Muscle layer of duodenum (tissue), 2 donors: ENCODE measurements around the gene FAM174C.

Experiments used
- H3K27ac ChIP-seq: one replicate; pipeline ENCODE4 v1.7.0; 2013; ENCODE audit warnings: mild to moderate bottlenecking, low read length
- H3K27me3 ChIP-seq: one replicate; pipeline ENCODE4 v1.7.0; 2013; ENCODE audit warnings: low read depth, mild to moderate bottlenecking, control low read depth, low read length
- H3K36me3 ChIP-seq, 2 donors: one replicate each; pipeline ENCODE4 v1.7.0; 2013; ENCODE audit warnings: low read length in 2 of 2, control low read depth in 1 of 2, mild to moderate bottlenecking in 1 of 2; ENCODE audit not compliant: insufficient read depth in 2 of 2, control insufficient read depth in 1 of 2
- H3K4me1 ChIP-seq, 2 donors: one replicate each; pipeline ENCODE4 v1.7.0; 2013; ENCODE audit warnings: low read length in 2 of 2, mild to moderate bottlenecking in 2 of 2, control low read depth in 1 of 2, moderate library complexity in 1 of 2; ENCODE audit not compliant: insufficient read depth in 2 of 2, control insufficient read depth in 1 of 2
- H3K4me3 ChIP-seq, 2 donors: one replicate each; pipeline ENCODE4 v1.7.0; 2013; ENCODE audit warnings: low read length in 2 of 2, low read depth in 1 of 2, mild to moderate bottlenecking in 1 of 2
- H3K9me3 ChIP-seq, 2 donors: one replicate each; pipeline ENCODE4 v1.7.0; 2013; ENCODE audit warnings: low read length in 2 of 2, control low read depth in 1 of 2, mild to moderate bottlenecking in 1 of 2; ENCODE audit not compliant: control insufficient read depth in 1 of 2
- donor health status: healthy.

FAM174C gene

GRCh38 chr19:1275260-1275975 lies at the start of gene FAM174C:
Gene FAM174C, plus strand, starts transcription at chr19:1275530. Its CDS starts 20 bp downstream, at chr19:1275550.
- H3K27me3 ChIP-seq: no peaks in the 10 kb centered on the region
- H3K27ac ChIP-seq: peak within 1 kb of the TSS; percentile 87
- peaks cover 42 to 46% of the 10 kb centered on the region in 2 donors for H3K36me3 ChIP-seq
- H3K9me3 ChIP-seq: no peaks in the 10 kb centered on the region
- H3K4me3 ChIP-seq: peak within 1 kb of the TSS; percentile 57 to 71
- peaks cover 18 to 57% of the 10 kb centered on the region in 2 donors for H3K4me1 ChIP-seq

GRCh38 chr19:1226227-1226518 lies 49.2 kb upstream of the FAM174C start:
- Histone ChIP-seq H3K27ac (no peak overlapping the region), H3K9me3 (no peaks in the 10 kb centered on the region), H3K36me3 (peaks cover under 1 to 51% of the 10 kb centered on the region in 2 donors), H3K27me3 (no peaks in the 10 kb centered on the region), H3K4me3 (no peak overlapping the region), H3K4me1 (peaks cover 0 to 20% of the 10 kb centered on the region in 2 donors)

GRCh38 chr19:1226522-1227303 lies 48.6 kb upstream of the FAM174C start:
- H3K27ac ChIP-seq: no peak overlapping the region
- peaks cover 0 to 50% of the 10 kb centered on the region in 2 donors for H3K36me3 ChIP-seq

GRCh38 chr19:1227304-1228054 lies 47.9 kb upstream of the FAM174C start:
- Histone ChIP-seq H3K27me3 (no peaks in the 10 kb centered on the region), H3K9me3 (no peaks in the 10 kb centered on the region), H3K4me3 (no peak overlapping the region), H3K4me1 (peaks cover 0 to 18% of the 10 kb centered on the region in 2 donors), H3K36me3 (peaks cover 0 to 50% of the 10 kb centered on the region in 2 donors), H3K27ac (no peak overlapping the region)

More at GRCh38 chr19:1226522-1227303, 48.6 kb upstream of the FAM174C start:
- Histone ChIP-seq H3K4me1 (peaks cover 0 to 18% of the 10 kb centered on the region in 2 donors), H3K4me3 (no peak overlapping the region), H3K9me3 (no peaks in the 10 kb centered on the region), H3K27me3 (no peaks in the 10 kb centered on the region)

GRCh38 chr19:1228161-1228957 lies 47.0 kb upstream of the FAM174C start:
- Histone ChIP-seq H3K36me3 (peaks cover 0 to 45% of the 10 kb centered on the region in 2 donors), H3K4me3 (no peak overlapping the region), H3K27ac (no peak overlapping the region), H3K4me1 (peaks cover 3 to 22% of the 10 kb centered on the region in 2 donors), H3K27me3 (no peaks in the 10 kb centered on the region), H3K9me3 (no peaks in the 10 kb centered on the region)

- Histone ChIP-seq H3K4me3 (no peak overlapping the region), H3K27ac (no peak overlapping the region), H3K36me3 (peaks cover 0 to 37% of the 10 kb centered on the region in 2 donors), H3K27me3 (no peaks in the 10 kb centered on the region), H3K9me3 (no peaks in the 10 kb centered on the region), H3K4me1 (peaks cover 3 to 28% of the 10 kb centered on the region in 2 donors)
Observed at GRCh38 chr19:1229056-1229923, 46.0 kb upstream of the FAM174C start.

DNA sequence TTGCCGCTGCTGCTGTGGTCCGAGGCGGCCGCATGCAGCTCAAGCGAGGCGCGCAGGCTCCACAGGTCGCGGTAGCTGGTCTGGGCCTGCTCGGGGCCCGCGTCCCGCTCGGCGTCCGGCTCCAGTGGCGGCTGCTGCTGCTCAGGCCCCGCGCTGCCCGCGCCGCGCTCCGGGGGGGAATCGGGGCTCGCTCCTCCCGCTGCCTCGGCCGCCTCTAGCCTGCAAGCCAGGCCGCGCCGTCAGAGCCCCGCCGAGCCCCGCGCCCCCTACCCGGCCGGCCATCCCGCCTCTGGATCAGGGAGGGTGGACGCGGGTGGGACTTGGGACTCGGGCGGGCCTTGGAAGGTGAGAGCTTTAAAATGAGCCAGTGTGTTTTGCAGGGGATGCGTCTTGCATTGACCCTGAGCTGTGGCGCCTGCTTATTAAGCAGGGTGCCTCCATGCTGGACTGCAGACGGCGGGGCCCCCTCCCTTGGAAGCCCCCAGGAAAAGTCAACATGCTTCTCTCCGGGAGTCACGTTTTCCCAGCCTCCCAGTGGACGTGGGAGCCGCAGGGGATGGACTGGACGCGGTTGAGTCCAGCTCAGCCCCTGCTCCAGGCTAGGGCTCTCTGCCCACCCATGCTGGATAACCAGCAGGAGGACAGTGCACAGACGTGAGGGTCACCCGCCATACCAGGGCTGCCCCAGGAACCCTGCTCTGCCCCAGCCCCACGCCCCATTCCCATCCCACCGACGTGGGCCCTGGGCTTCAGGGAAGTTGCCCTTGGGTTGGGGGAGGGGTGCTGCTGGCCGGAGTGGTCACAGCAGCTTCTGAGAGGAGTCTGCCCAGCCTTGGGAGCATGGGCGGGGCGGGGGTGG lies 45.2 kb upstream of the FAM174C start:
- Histone ChIP-seq H3K27me3 (no peaks in the 10 kb centered on the region), H3K4me3 (no peak overlapping the region), H3K36me3 (peaks cover 0 to 30% of the 10 kb centered on the region in 2 donors), H3K4me1 (peaks cover 3 to 28% of the 10 kb centered on the region in 2 donors), H3K9me3 (no peaks in the 10 kb centered on the region), H3K27ac (no peak overlapping the region)

GRCh38 chr19:1230783-1231489 lies 44.4 kb upstream of the FAM174C start:
- Histone ChIP-seq H3K27ac (no peak overlapping the region), H3K4me3 (no peak overlapping the region), H3K36me3 (peaks cover 0 to 25% of the 10 kb centered on the region in 2 donors), H3K9me3 (no peaks in the 10 kb centered on the region), H3K27me3 (no peaks in the 10 kb centered on the region), H3K4me1 (peaks cover 3 to 28% of the 10 kb centered on the region in 2 donors)
